ENCODE measurements around the gene CDHR3.

Gene CDHR3

GRCh38 chr7:106039486-106040060, 76.5 kb downstream of the CDHR3 start:
- Histone ChIP-seq H3K4ac (ENCODE audit: low read length) (no peak overlapping the region), H3K27ac (replicated peaks; ENCODE audit: low read length) (no peak overlapping the region), H2BK5ac (ENCODE audit: low read length) (no peak overlapping the region), H4K91ac (ENCODE audit: low read depth, low read length, poor library complexity) (no peak overlapping the region), H3K4me3 (ENCODE audit: low read length in 2 of 2) (no peak overlapping the region), H3K79me1 (ENCODE audit: low read depth, low read length) (no peaks in the 10 kb centered on the region), H2BK120ac (ENCODE audit: low read depth, low read length) (no peak overlapping the region), H3K27me3 (ENCODE audit: control insufficient read depth in 3 of 3, insufficient read depth in 3 of 3, low read depth in 1 of 3, low read length in 3 of 3) (no peaks in the 10 kb centered on the region), H3K4me1 (ENCODE audit: control insufficient read depth in 2 of 2, insufficient read depth in 1 of 2, low read depth in 1 of 2, low read length in 2 of 2) (no peaks in the 10 kb centered on the region), H2BK15ac (ENCODE audit: low read length) (no peak overlapping the region), H2AK5ac (ENCODE audit: low read depth, low read length) (no peak overlapping the region), H3K36me3 (replicated peaks in 1 of 2; ENCODE audit: control insufficient read depth in 2 of 2, insufficient read depth in 2 of 2, low read length in 2 of 2) (no peaks in the 10 kb centered on the region), H3K9me3 (replicated peaks in 1 of 2; ENCODE audit: control insufficient read depth in 2 of 2, insufficient read depth in 1 of 2, low read depth in 1 of 2, low read length in 2 of 2) (no peaks in the 10 kb centered on the region), H2AFZ (ENCODE audit: low read length) (no peak overlapping the region), H2BK12ac (ENCODE audit: low read length) (no peak overlapping the region), H4K8ac (ENCODE audit: low read depth, low read length) (no peak overlapping the region), H3K9ac (ENCODE audit: low read depth, low read length, poor library complexity) (no peak overlapping the region), H3K18ac (ENCODE audit: low read length) (no peak overlapping the region), H3K4me2 (ENCODE audit: insufficient read depth, low read length, poor library complexity, severe bottlenecking) (no peak overlapping the region), H3K23ac (ENCODE audit: low read depth, low read length, poor library complexity) (no peak overlapping the region), H3K14ac (ENCODE audit: low read length) (no peak overlapping the region)
- WGBS, 2 donors (ENCODE audit: extremely low coverage in 2 of 2, insufficient read length in 2 of 2, insufficient replicate concordance in 1 of 2) = 100% methylated on average over 1 of the region's 13 CpGs; no CpG with 5 or more reads in 1 of the 2 donors
- DNase-seq (ENCODE audit: low spot score) = no peak

- Histone ChIP-seq H3K27ac (replicated peaks; ENCODE audit: low read length) (no peak overlapping the region), H3K4me2 (ENCODE audit: insufficient read depth, low read length, poor library complexity, severe bottlenecking) (no peak overlapping the region), H3K9ac (ENCODE audit: low read depth, low read length, poor library complexity) (peak overlapping the region; percentile 65), H2BK15ac (ENCODE audit: low read length) (no peak overlapping the region), H2AK5ac (ENCODE audit: low read depth, low read length) (no peak overlapping the region), H2AFZ (ENCODE audit: low read length) (no peak overlapping the region), H3K4me1 (ENCODE audit: control insufficient read depth in 2 of 2, insufficient read depth in 1 of 2, low read depth in 1 of 2, low read length in 2 of 2) (no peaks in the 10 kb centered on the region), H3K9me3 (replicated peaks in 1 of 2; ENCODE audit: control insufficient read depth in 2 of 2, insufficient read depth in 1 of 2, low read depth in 1 of 2, low read length in 2 of 2) (no peaks in the 10 kb centered on the region), H2BK12ac (ENCODE audit: low read length) (no peak overlapping the region), H3K79me1 (ENCODE audit: low read depth, low read length) (no peaks in the 10 kb centered on the region), H3K27me3 (ENCODE audit: control insufficient read depth in 3 of 3, insufficient read depth in 3 of 3, low read depth in 1 of 3, low read length in 3 of 3) (peaks cover 0 to 8% (median 0%) of the 10 kb centered on the region in 3 experiments), H3K4me3 (ENCODE audit: low read length in 2 of 2) (no peak overlapping the region), H3K4ac (ENCODE audit: low read length) (no peak overlapping the region), H3K18ac (ENCODE audit: low read length) (no peak overlapping the region), H2BK120ac (ENCODE audit: low read depth, low read length) (no peak overlapping the region), H2BK5ac (ENCODE audit: low read length) (no peak overlapping the region), H4K91ac (ENCODE audit: low read depth, low read length, poor library complexity) (no peak overlapping the region), H3K36me3 (replicated peaks in 1 of 2; ENCODE audit: control insufficient read depth in 2 of 2, insufficient read depth in 2 of 2, low read length in 2 of 2) (no peaks in the 10 kb centered on the region), H4K8ac (ENCODE audit: low read depth, low read length) (no peak overlapping the region), H3K14ac (ENCODE audit: low read length) (peak overlapping the region; percentile 21), H3K23ac (ENCODE audit: low read depth, low read length, poor library complexity) (no peak overlapping the region)
- no CpG with 5 or more reads among the region's 6 CpGs for WGBS, 2 donors (ENCODE audit: extremely low coverage in 2 of 2, insufficient read length in 2 of 2, insufficient replicate concordance in 1 of 2)
- DNase-seq (ENCODE audit: low spot score) = peak; percentile 59
These were observed 78.2 kb downstream of the CDHR3 start for GRCh38 chr7:106041140-106041717.

DNA sequence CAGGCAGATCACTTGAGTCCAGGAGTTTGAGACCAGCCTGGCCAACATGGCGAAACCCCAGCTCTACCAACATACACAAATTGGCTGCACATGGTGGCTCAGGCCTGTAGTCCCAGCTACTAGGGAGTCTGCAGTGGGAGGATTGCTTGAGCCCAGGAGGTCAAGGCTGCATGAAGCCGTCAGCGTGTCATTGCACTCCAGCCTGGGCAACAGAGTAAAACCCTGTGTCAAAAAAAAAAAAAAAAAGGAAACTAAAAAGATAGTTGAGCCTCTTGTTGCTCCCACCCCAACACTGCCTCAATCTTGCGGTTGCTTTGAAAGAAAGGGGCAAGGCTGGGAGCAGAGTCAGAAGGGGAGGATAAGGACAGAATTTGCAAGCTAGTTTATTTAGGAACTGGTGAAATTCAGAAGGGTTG, 79.1 kb downstream of the CDHR3 start:
- DNase-seq (ENCODE audit: low spot score) = no peak
- Histone ChIP-seq H2BK15ac (ENCODE audit: low read length) (no peak overlapping the region), H3K79me1 (ENCODE audit: low read depth, low read length) (no peaks in the 10 kb centered on the region), H2AK5ac (ENCODE audit: low read depth, low read length) (no peak overlapping the region), H3K4ac (ENCODE audit: low read length) (no peak overlapping the region), H3K18ac (ENCODE audit: low read length) (no peak overlapping the region), H3K4me1 (ENCODE audit: control insufficient read depth in 2 of 2, insufficient read depth in 1 of 2, low read depth in 1 of 2, low read length in 2 of 2) (no peaks in the 10 kb centered on the region), H3K36me3 (replicated peaks in 1 of 2; ENCODE audit: control insufficient read depth in 2 of 2, insufficient read depth in 2 of 2, low read length in 2 of 2) (no peaks in the 10 kb centered on the region), H3K23ac (ENCODE audit: low read depth, low read length, poor library complexity) (no peak overlapping the region), H2BK5ac (ENCODE audit: low read length) (no peak overlapping the region), H3K27me3 (ENCODE audit: control insufficient read depth in 3 of 3, insufficient read depth in 3 of 3, low read depth in 1 of 3, low read length in 3 of 3) (peaks cover 0 to 12% (median 0%) of the 10 kb centered on the region in 3 experiments), H2AFZ (ENCODE audit: low read length) (peak overlapping the region; percentile 74), H3K4me3 (ENCODE audit: low read length in 2 of 2) (no peak overlapping the region), H3K4me2 (ENCODE audit: insufficient read depth, low read length, poor library complexity, severe bottlenecking) (no peak overlapping the region), H2BK12ac (ENCODE audit: low read length) (no peak overlapping the region), H4K8ac (ENCODE audit: low read depth, low read length) (no peak overlapping the region), H3K9ac (ENCODE audit: low read depth, low read length, poor library complexity) (no peak overlapping the region), H2BK120ac (ENCODE audit: low read depth, low read length) (no peak overlapping the region), H3K9me3 (replicated peaks in 1 of 2; ENCODE audit: control insufficient read depth in 2 of 2, insufficient read depth in 1 of 2, low read depth in 1 of 2, low read length in 2 of 2) (no peaks in the 10 kb centered on the region), H3K14ac (ENCODE audit: low read length) (no peak overlapping the region), H4K91ac (ENCODE audit: low read depth, low read length, poor library complexity) (no peak overlapping the region), H3K27ac (replicated peaks; ENCODE audit: low read length) (no peak overlapping the region)
- WGBS, 2 donors (ENCODE audit: extremely low coverage in 2 of 2, insufficient read length in 2 of 2, insufficient replicate concordance in 1 of 2) = no CpG with 5 or more reads among the region's 4 CpGs

DNA sequence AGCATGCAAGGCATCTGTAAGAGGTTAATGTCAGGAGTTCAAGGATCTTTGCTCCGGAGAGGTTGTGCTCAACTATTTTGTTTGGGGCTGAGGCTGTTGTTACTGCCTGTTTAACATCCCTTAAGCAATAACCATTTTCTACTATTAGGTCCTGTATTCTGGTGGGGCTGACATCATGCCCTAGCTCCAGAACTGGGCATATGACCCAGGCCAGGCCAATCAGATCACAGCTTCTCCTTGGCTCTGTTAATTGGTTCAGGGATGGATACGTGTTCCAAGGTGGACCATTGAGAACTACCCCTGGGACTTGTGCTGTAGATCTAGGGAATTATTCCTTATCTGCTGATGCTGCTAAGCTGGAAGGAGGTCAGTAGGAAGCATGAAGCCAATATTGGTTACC, 82.1 kb downstream of the CDHR3 start:
- Histone ChIP-seq H3K18ac (ENCODE audit: low read length) (no peak overlapping the region), H3K4me3 (ENCODE audit: low read length in 2 of 2) (no peak overlapping the region), H4K91ac (ENCODE audit: low read depth, low read length, poor library complexity) (no peak overlapping the region), H3K14ac (ENCODE audit: low read length) (no peak overlapping the region), H4K8ac (ENCODE audit: low read depth, low read length) (no peak overlapping the region), H2AFZ (ENCODE audit: low read length) (no peak overlapping the region), H3K4me2 (ENCODE audit: insufficient read depth, low read length, poor library complexity, severe bottlenecking) (no peak overlapping the region), H3K79me1 (ENCODE audit: low read depth, low read length) (no peaks in the 10 kb centered on the region), H2BK5ac (ENCODE audit: low read length) (no peak overlapping the region), H3K23ac (ENCODE audit: low read depth, low read length, poor library complexity) (no peak overlapping the region), H2BK120ac (ENCODE audit: low read depth, low read length) (no peak overlapping the region), H2BK12ac (ENCODE audit: low read length) (no peak overlapping the region), H3K27ac (replicated peaks; ENCODE audit: low read length) (no peak overlapping the region), H3K27me3 (ENCODE audit: control insufficient read depth in 3 of 3, insufficient read depth in 3 of 3, low read depth in 1 of 3, low read length in 3 of 3) (peaks cover 0 to 28% (median 0%) of the 10 kb centered on the region in 3 experiments), H2BK15ac (ENCODE audit: low read length) (no peak overlapping the region), H3K4ac (ENCODE audit: low read length) (no peak overlapping the region), H3K36me3 (replicated peaks in 1 of 2; ENCODE audit: control insufficient read depth in 2 of 2, insufficient read depth in 2 of 2, low read length in 2 of 2) (no peaks in the 10 kb centered on the region), H3K4me1 (ENCODE audit: control insufficient read depth in 2 of 2, insufficient read depth in 1 of 2, low read depth in 1 of 2, low read length in 2 of 2) (no peaks in the 10 kb centered on the region), H3K9me3 (replicated peaks in 1 of 2; ENCODE audit: control insufficient read depth in 2 of 2, insufficient read depth in 1 of 2, low read depth in 1 of 2, low read length in 2 of 2) (no peaks in the 10 kb centered on the region), H2AK5ac (ENCODE audit: low read depth, low read length) (no peak overlapping the region), H3K9ac (ENCODE audit: low read depth, low read length, poor library complexity) (no peak overlapping the region)
- WGBS, 2 donors (ENCODE audit: extremely low coverage in 2 of 2, insufficient read length in 2 of 2, insufficient replicate concordance in 1 of 2) = no CpG with 5 or more reads among the region's 2 CpGs
- no peak for DNase-seq (ENCODE audit: low spot score)
